ENCODE results near the gene LTO1. TPM values are rescaled to one million over a fixed set of nuclear protein-coding genes. Genes with fewer than 3 reads are reported as not detected.

LTO1 gene
- polyA plus RNA-seq, 1 donor (not counting 4 experiments of a cell fraction or from before 2014, with no cell fraction given), result 24.3 TPM

DNA sequence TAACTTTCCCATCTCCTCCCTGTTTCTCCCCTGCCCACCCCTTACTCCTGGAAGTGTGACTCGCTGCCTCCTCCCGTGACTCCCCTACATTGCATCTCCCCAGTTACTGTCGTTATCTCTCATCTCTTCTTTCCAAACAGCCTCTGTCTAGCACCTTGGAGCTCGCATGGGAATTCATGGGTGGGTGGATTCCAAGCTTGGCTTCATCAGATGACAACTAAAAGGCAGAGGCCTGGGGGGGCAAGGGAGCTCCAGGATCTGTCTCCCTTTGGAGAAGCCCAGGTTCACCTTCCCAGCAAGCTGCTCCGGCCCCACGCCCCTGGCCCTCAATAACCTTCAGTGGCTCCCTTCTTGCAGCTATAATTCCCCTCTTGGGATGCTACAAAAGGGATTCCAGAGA lies 41.1 kb downstream of the LTO1 start:
- Histone ChIP-seq H3K4me3 (ENCODE audit: control insufficient read depth in 2 of 3, extremely low read depth in 1 of 3, insufficient read depth in 2 of 3, low read depth in 1 of 3, low read length in 3 of 3) (no peak overlapping the region), H3K9me3 (ENCODE audit: control insufficient read depth, low read depth, low read length) (no peaks in the 10 kb centered on the region), H4K20me1 (ENCODE audit: control insufficient read depth, extremely low read depth, insufficient read depth, low read length) (no peaks in the 10 kb centered on the region), H3K4me1 (ENCODE audit: control insufficient read depth, extremely low read depth, insufficient read depth, low read length) (peaks cover 17% of the 10 kb centered on the region), H3K27me3 (ENCODE audit: control insufficient read depth, extremely low read depth, insufficient read depth, low read length) (peaks cover 12% of the 10 kb centered on the region), H3K79me2 (ENCODE audit: control insufficient read depth, insufficient read depth, low read length) (no peaks in the 10 kb centered on the region), H3K36me3 (ENCODE audit: control insufficient read depth in 2 of 2, extremely low read depth in 1 of 2, insufficient read depth in 2 of 2, low read length in 2 of 2) (no peaks in the 10 kb centered on the region), H2AFZ (ENCODE audit: control insufficient read depth, low read length) (no peak overlapping the region), H3K9ac (ENCODE audit: control insufficient read depth, extremely low read depth, insufficient read depth, low read length) (no peak overlapping the region), H3K27ac (ENCODE audit: control insufficient read depth, insufficient read depth, low read length) (no peak overlapping the region), H3K4me2 (ENCODE audit: control insufficient read depth, extremely low read depth, insufficient read depth, low read depth, low read length) (no peak overlapping the region), H3K9me1 (ENCODE audit: control insufficient read depth, extremely low read depth, insufficient read depth, low read length) (no peaks in the 10 kb centered on the region)
- dilution Hi-C loops (cut with MboI; ENCODE audit: extremely low pct_ligation_motif_present, low sequenced_read_pairs), result no loop called here
- TF ChIP-seq, protein P1, sequence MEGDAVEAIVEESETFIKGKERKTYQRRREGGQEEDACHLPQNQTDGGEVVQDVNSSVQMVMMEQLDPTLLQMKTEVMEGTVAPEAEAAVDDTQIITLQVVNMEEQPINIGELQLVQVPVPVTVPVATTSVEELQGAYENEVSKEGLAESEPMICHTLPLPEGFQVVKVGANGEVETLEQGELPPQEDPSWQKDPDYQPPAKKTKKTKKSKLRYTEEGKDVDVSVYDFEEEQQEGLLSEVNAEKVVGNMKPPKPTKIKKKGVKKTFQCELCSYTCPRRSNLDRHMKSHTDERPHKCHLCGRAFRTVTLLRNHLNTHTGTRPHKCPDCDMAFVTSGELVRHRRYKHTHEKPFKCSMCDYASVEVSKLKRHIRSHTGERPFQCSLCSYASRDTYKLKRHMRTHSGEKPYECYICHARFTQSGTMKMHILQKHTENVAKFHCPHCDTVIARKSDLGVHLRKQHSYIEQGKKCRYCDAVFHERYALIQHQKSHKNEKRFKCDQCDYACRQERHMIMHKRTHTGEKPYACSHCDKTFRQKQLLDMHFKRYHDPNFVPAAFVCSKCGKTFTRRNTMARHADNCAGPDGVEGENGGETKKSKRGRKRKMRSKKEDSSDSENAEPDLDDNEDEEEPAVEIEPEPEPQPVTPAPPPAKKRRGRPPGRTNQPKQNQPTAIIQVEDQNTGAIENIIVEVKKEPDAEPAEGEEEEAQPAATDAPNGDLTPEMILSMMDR (optimal IDR thresholded peaks at IDR 0.05 in 1 of 3, IDR thresholded peaks at IDR 0.05 in 1 of 3, conservative IDR thresholded peaks at IDR 0.05 in 1 of 3; ENCODE audit: extremely low read depth in 1 of 3, insufficient read depth in 2 of 3, low read length in 3 of 3), result no peak
- no peak for TF ChIP-seq EZH2 (IDR thresholded peaks at IDR 0.05; ENCODE audit: low read length)
- no peak for FAIRE-seq
- DNase-seq (ENCODE audit: low read depth, low spot score), result no peak

DNA sequence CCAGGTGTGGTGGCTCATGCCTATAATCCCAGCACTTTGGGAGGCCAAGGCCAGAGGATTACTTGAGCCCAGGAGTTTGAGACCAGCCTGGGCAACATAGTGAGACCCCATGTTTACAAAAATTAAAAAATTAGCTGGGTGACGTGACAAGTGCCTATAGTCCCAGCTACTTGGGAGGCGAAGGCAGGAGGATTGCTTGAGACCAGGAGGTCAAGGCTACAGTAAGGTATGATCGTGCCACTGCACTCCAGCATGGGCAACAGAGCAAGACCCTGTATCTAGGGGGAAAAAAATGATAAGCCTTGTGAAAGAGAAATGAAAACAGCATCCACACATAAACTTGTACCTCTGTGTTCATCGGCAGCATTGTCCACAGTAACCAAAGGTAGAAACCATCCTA lies 42.3 kb downstream of the LTO1 start:
- H3K9me3 ChIP-seq (ENCODE audit: control insufficient read depth, low read depth, low read length), result no peaks in the 10 kb centered on the region
- H4K20me1 ChIP-seq (ENCODE audit: control insufficient read depth, extremely low read depth, insufficient read depth, low read length), result no peaks in the 10 kb centered on the region
- H3K4me3 ChIP-seq (ENCODE audit: control insufficient read depth in 2 of 3, extremely low read depth in 1 of 3, insufficient read depth in 2 of 3, low read depth in 1 of 3, low read length in 3 of 3), result no peak overlapping the region
- H3K4me1 ChIP-seq (ENCODE audit: control insufficient read depth, extremely low read depth, insufficient read depth, low read length), result peaks cover 9% of the 10 kb centered on the region
- H3K9me1 ChIP-seq (ENCODE audit: control insufficient read depth, extremely low read depth, insufficient read depth, low read length), result no peaks in the 10 kb centered on the region
- H3K27me3 ChIP-seq (ENCODE audit: control insufficient read depth, extremely low read depth, insufficient read depth, low read length), result peaks cover 10% of the 10 kb centered on the region
- H3K36me3 ChIP-seq (ENCODE audit: control insufficient read depth in 2 of 2, extremely low read depth in 1 of 2, insufficient read depth in 2 of 2, low read length in 2 of 2), result no peaks in the 10 kb centered on the region
- no peak overlapping the region for H3K9ac ChIP-seq (ENCODE audit: control insufficient read depth, extremely low read depth, insufficient read depth, low read length)
- no peak overlapping the region for H3K4me2 ChIP-seq (ENCODE audit: control insufficient read depth, extremely low read depth, insufficient read depth, low read depth, low read length)
- dilution Hi-C loops (cut with MboI; ENCODE audit: extremely low pct_ligation_motif_present, low sequenced_read_pairs), result no loop called here
- H2AFZ ChIP-seq (ENCODE audit: control insufficient read depth, low read length), result no peak overlapping the region
- no peak for FAIRE-seq
- no peak for TF ChIP-seq EZH2 (IDR thresholded peaks at IDR 0.05; ENCODE audit: low read length)
- TF ChIP-seq, protein P1 (optimal IDR thresholded peaks at IDR 0.05 in 1 of 3, IDR thresholded peaks at IDR 0.05 in 1 of 3, conservative IDR thresholded peaks at IDR 0.05 in 1 of 3; ENCODE audit: extremely low read depth in 1 of 3, insufficient read depth in 2 of 3, low read length in 3 of 3), result no peak
- no peaks in the 10 kb centered on the region for H3K79me2 ChIP-seq (ENCODE audit: control insufficient read depth, insufficient read depth, low read length)
- no peak overlapping the region for H3K27ac ChIP-seq (ENCODE audit: control insufficient read depth, insufficient read depth, low read length)
- DNase-seq (ENCODE audit: low read depth, low spot score), result no peak

Measured in keratinocyte (primary cell).